ENCODE data around the gene USP17L20.
"Not testable (repeated sequence)": the region's sequence is repeated elsewhere in the genome, so short reads cannot be mapped to it uniquely, and the experiment has no call there.

DNA sequence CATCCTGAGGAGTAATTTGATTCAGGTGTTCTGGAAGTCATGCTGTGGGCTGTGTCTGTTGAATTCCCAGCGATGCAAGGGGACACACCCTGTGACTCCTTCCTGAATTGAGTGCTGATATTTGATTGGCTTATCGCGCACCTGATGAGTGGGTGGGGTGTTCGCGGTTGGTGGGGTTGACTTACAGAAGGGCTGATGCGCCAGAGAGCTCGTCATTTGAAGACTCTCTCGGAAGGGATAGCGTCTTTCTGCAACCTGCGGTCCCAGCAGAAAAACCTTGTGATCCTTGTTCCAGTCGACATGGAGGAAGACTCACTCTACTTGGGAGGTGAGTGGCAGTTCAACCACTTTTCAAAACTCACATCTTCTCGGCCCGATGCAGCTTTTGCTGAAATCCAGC lies 38.1 kb upstream of the USP17L20 start, which contains the start of gene USP17L12:
- TF ChIP-seq, protein P1, sequence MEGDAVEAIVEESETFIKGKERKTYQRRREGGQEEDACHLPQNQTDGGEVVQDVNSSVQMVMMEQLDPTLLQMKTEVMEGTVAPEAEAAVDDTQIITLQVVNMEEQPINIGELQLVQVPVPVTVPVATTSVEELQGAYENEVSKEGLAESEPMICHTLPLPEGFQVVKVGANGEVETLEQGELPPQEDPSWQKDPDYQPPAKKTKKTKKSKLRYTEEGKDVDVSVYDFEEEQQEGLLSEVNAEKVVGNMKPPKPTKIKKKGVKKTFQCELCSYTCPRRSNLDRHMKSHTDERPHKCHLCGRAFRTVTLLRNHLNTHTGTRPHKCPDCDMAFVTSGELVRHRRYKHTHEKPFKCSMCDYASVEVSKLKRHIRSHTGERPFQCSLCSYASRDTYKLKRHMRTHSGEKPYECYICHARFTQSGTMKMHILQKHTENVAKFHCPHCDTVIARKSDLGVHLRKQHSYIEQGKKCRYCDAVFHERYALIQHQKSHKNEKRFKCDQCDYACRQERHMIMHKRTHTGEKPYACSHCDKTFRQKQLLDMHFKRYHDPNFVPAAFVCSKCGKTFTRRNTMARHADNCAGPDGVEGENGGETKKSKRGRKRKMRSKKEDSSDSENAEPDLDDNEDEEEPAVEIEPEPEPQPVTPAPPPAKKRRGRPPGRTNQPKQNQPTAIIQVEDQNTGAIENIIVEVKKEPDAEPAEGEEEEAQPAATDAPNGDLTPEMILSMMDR (IDR thresholded peaks at IDR 0.05) = not testable (repeated sequence)
- not testable (repeated sequence) for TF ChIP-seq POLR2A (IDR thresholded peaks at IDR 0.05)

Data from adrenal gland (tissue), 5 donors.